Smooth muscle cell (in vitro differentiated cells): ENCODE measurements around the gene COL21A1. TPM values are rescaled to one million over a fixed set of nuclear protein-coding genes. Genes with fewer than 3 reads are reported as not detected.

ENCODE experiments used
- DNase-seq: peaks from one replicate; lab custom pipeline; 2025; ENCODE audit not compliant: unreplicated experiment; lab: John Stamatoyannopoulos, UW
- H2AFZ ChIP-seq: fragments of 200-600 bp; sonication (generic); 2 replicates; pipeline ENCODE4 v1.6.0; 2016; ENCODE audit warnings: antibody characterized with exemption, low read depth, mild to moderate bottlenecking
- H3F3A ChIP-seq: fragments of 200-600 bp; sonication (generic); 2 replicates; pipeline ENCODE4 v1.6.0; 2017; ENCODE audit warnings: antibody characterized with exemption, low read depth
- H3K27ac ChIP-seq: fragments of 200-600 bp; sonication (generic); 2 replicates; pipeline ENCODE4 v1.5.1; 2016; ENCODE audit warnings: low read depth, mild to moderate bottlenecking
- H3K27me3 ChIP-seq: fragments of 200-600 bp; sonication (generic); 2 replicates; pipeline ENCODE4 v1.6.1; 2016; ENCODE audit warnings: low read depth, mild to moderate bottlenecking
- H3K36me3 ChIP-seq: fragments of 200-600 bp; sonication (generic); 2 replicates; pipeline ENCODE4 v1.5.1; 2016; ENCODE audit warnings: low read depth
- H3K4me1 ChIP-seq: fragments of 200-600 bp; sonication (generic); 2 replicates; pipeline ENCODE4 v1.5.1; 2016; ENCODE audit warnings: low read depth
- H3K4me2 ChIP-seq: fragments of 200-600 bp; sonication (generic); 2 replicates; pipeline ENCODE4 v1.6.0; 2016; ENCODE audit warnings: mild to moderate bottlenecking
- H3K4me3 ChIP-seq: fragments of 200-600 bp; sonication (generic); 2 replicates; pipeline ENCODE4 v1.5.1; 2016; ENCODE audit warnings: mild to moderate bottlenecking
- H3K79me2 ChIP-seq: fragments of 200-600 bp; sonication (generic); 2 replicates; pipeline ENCODE4 v1.6.0; 2016; ENCODE audit warnings: low read depth, mild to moderate bottlenecking
- H3K9ac ChIP-seq: fragments of 200-600 bp; sonication (generic); 2 replicates; pipeline ENCODE4 v1.6.0; 2016; ENCODE audit warnings: low read depth
- H3K9me3 ChIP-seq: fragments of 200-600 bp; sonication (generic); replicated peaks from 2 replicates; pipeline ENCODE4 v1.5.1; 2016; ENCODE audit warnings: low read depth
- H4K20me1 ChIP-seq: fragments of 200-600 bp; sonication (generic); 2 replicates; pipeline ENCODE4 v1.6.0; 2016; ENCODE audit warnings: low read depth
- CTCF ChIP-seq: fragments of 200-600 bp; sonication (generic); IDR thresholded peaks from 2 replicates; pipeline ENCODE4 v1.5.1; 2017; ENCODE audit warnings: borderline replicate concordance, mild to moderate bottlenecking, antibody characterized with exemption; ENCODE audit not compliant: insufficient read depth, poor library complexity, severe bottlenecking
- WGBS: methylation state at CpG from one replicate; pipeline ENCODE4 v1.1.7; 2016; ENCODE audit warnings: low lambda C conversion rate; 5-methylcytosine and 5-hydroxymethylcytosine counted together
- polyA plus RNA-seq: library from polyadenylated mRNA; unstranded; fragments of >200 nt; fragmentation: Nextera tagmentation; extraction: Ambion mirVana; gene quantifications from 2 replicates; pipeline ENCODE4 v1.2.1, GENCODE V29; 2016
- total RNA-seq: library from RNA; depleted of rRNA; stranded (reverse); fragments of >200 nt; gene quantifications from 2 replicates; pipeline ENCODE4 v1.2.3, GENCODE V29; 2014

The COL21A1 gene
- total and polyA plus RNA-seq, 2 experiments from 2014 or later = 5.8 to 8.2 TPM

DNA sequence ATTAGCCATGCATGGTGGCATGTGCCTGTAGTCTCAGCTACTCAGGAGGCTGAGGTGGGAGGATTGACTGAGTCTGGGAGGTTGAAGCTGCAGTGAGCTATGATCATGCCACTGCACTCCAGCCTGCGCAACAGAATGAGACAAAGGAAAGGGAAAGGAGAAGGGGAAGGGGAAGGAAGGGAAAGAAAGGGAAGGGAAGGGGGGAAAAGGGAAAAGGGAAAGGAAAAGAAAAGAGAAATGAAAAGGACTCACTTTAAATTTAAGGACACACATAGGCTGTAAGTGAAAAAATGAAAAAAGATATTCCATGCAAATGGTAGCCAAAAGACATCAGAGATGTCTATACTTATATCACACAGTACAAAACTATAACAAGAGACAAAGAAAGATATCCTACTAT lies 74.2 kb downstream of the COL21A1 start:
- no peak for TF ChIP-seq CTCF
- WGBS = 67% methylated on average over 1 of the region's 1 CpG

DNA sequence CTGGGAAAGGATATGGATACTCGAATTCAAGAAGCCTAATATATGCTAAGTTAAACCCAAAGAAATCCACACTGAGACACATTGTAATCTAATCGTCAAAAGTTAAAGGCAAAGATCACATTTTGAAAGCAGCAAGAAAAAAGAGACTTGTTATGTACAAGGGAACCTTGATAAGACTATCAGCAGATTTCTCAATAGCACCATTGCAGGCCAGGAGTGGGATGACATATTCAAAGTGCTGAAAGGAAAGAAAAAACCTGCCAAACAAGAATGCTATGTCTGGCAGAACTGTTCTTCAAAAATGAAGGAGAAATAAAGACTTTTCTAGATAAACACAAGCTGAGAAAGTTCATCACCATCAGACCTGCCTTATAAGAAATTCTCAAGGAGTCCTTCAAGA lies 75.2 kb downstream of the COL21A1 start:
- Histone ChIP-seq H3K4me1 (no peaks in the 10 kb centered on the region), H3K36me3 (peaks cover 23% of the 10 kb centered on the region), H3K79me2 (no peaks in the 10 kb centered on the region), H3K4me3 (no peak overlapping the region), H3F3A (no peaks in the 10 kb centered on the region), H3K27me3 (no peaks in the 10 kb centered on the region), H3K27ac (no peak overlapping the region), H4K20me1 (no peaks in the 10 kb centered on the region), H2AFZ (no peak overlapping the region), H3K4me2 (no peak overlapping the region), H3K9ac (no peak overlapping the region), H3K9me3 (peaks cover 30% of the 10 kb centered on the region)
- no peak for TF ChIP-seq CTCF
- DNase-seq = no peak
- 85% methylated on average over 2 of the region's 2 CpGs for WGBS

More for the DNA sequence above, 74.2 kb downstream of the COL21A1 start:
- DNase-seq = no peak
- Histone ChIP-seq H3K79me2 (no peaks in the 10 kb centered on the region), H3K9ac (no peak overlapping the region), H2AFZ (no peak overlapping the region), H3K9me3 (peaks cover 30% of the 10 kb centered on the region), H3F3A (no peaks in the 10 kb centered on the region), H3K36me3 (peaks cover 23% of the 10 kb centered on the region), H3K27me3 (no peaks in the 10 kb centered on the region), H3K4me1 (no peaks in the 10 kb centered on the region), H4K20me1 (no peaks in the 10 kb centered on the region), H3K4me3 (no peak overlapping the region), H3K27ac (no peak overlapping the region), H3K4me2 (no peak overlapping the region)

DNA sequence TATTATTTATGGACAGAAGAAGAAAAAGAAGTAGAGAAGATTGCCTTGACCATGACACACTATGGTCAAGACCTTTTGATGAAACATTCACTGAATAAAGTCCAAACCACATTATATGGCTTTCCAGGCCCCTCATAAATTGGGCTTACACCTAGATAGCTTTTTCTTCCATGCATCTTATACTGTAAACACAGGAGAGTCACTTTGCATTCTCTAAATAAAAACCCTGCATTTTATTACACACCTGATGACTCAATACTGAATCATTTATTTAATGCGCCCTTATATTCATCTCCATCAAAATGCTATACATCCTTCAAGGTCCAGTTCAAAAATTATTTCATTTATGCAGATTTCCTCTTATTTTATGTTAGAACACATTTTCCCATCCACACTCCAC lies 78.0 kb downstream of the COL21A1 start:
- no peak overlapping the region for H3K27ac ChIP-seq
- H3K4me2 ChIP-seq = no peak overlapping the region
- H3K9ac ChIP-seq = no peak overlapping the region
- H3K4me3 ChIP-seq = no peak overlapping the region
- no peaks in the 10 kb centered on the region for H3K4me1 ChIP-seq
- 94% methylated on average over 1 of the region's 1 CpG for WGBS
- peaks cover 14% of the 10 kb centered on the region for H3K36me3 ChIP-seq
- H3K27me3 ChIP-seq = no peaks in the 10 kb centered on the region
- no peaks in the 10 kb centered on the region for H3K79me2 ChIP-seq
- H3K9me3 ChIP-seq = peaks cover 15% of the 10 kb centered on the region
- no peaks in the 10 kb centered on the region for H3F3A ChIP-seq
- DNase-seq = no peak
- H2AFZ ChIP-seq = no peak overlapping the region
- TF ChIP-seq CTCF = no peak
- no peaks in the 10 kb centered on the region for H4K20me1 ChIP-seq

- no peak overlapping the region for H3K9ac ChIP-seq
- H3K27ac ChIP-seq = no peak overlapping the region
- H4K20me1 ChIP-seq = no peaks in the 10 kb centered on the region
- H3K36me3 ChIP-seq = peaks cover 12% of the 10 kb centered on the region
- no peak overlapping the region for H3K4me2 ChIP-seq
- H3K79me2 ChIP-seq = no peaks in the 10 kb centered on the region
- peaks cover 8% of the 10 kb centered on the region for H3K9me3 ChIP-seq
- no peak for TF ChIP-seq CTCF
- no peak overlapping the region for H3K4me3 ChIP-seq
- H2AFZ ChIP-seq = no peak overlapping the region
- H3K4me1 ChIP-seq = no peaks in the 10 kb centered on the region
- DNase-seq = no peak
- WGBS = 87% methylated on average over 1 of the region's 1 CpG
- no peaks in the 10 kb centered on the region for H3F3A ChIP-seq
- no peaks in the 10 kb centered on the region for H3K27me3 ChIP-seq
Observed at GRCh38 chr6:56168596-56168995, 78.8 kb downstream of the COL21A1 start.
